Measurements from ENCODE around the gene MARF1.
A peak's percentile ranks its signal among the peaks of the same experiment; 100 is the strongest.

The MARF1 gene

GRCh38 chr16:15592324-15592723, 50.6 kb downstream of the MARF1 start:
- no peak for DNase-seq
- no peak for TF ChIP-seq CTCF (IDR thresholded peaks at IDR 0.05)
- no peaks in the 10 kb centered on the region for H3K27me3 ChIP-seq
- no peak overlapping the region for H3K27ac ChIP-seq
- intact Hi-C loops (cut with DNase I; ENCODE audit: low total_unique reads) = no loop called here
- H3K36me3 ChIP-seq = peaks cover 20 to 83% (median 39%) of the 10 kb centered on the region in 3 donors
- H3K4me3 ChIP-seq = no peak overlapping the region
- H3K4me1 ChIP-seq = peaks cover 0 to 20% (median 9%) of the 10 kb centered on the region in 4 donors
- H3K9me3 ChIP-seq = no peaks in the 10 kb centered on the region

- Histone ChIP-seq H3K27me3 (no peaks in the 10 kb centered on the region), H3K4me3 (no peak overlapping the region), H3K27ac (no peak overlapping the region), H3K9me3 (peaks cover 5 to 9% (median 5%) of the 10 kb centered on the region in 3 donors), H3K4me1 (peaks cover 0 to 10% (median 7%) of the 10 kb centered on the region in 4 donors), H3K36me3 (peaks cover 35 to 83% (median 60%) of the 10 kb centered on the region in 3 donors)
- peak in 1 of 2 donors; percentile 60 for DNase-seq
- no peak for TF ChIP-seq CTCF (IDR thresholded peaks at IDR 0.05)
- intact Hi-C loops (cut with DNase I; ENCODE audit: low total_unique reads) = no loop called here
These were observed 55.7 kb downstream of the MARF1 start for GRCh38 chr16:15587152-15587825.

GRCh38 chr16:15586716-15587115, 56.2 kb downstream of the MARF1 start:
- peaks cover 41 to 85% (median 65%) of the 10 kb centered on the region in 3 donors for H3K36me3 ChIP-seq
- no peak for TF ChIP-seq CTCF (IDR thresholded peaks at IDR 0.05)
- intact Hi-C loops (cut with DNase I; ENCODE audit: low total_unique reads) = no loop called here
- DNase-seq = peak in 1 of 2 donors; percentile 63
- peaks cover 5 to 9% (median 5%) of the 10 kb centered on the region in 3 donors for H3K9me3 ChIP-seq
- peaks cover 0 to 10% (median 7%) of the 10 kb centered on the region in 4 donors for H3K4me1 ChIP-seq
- H3K27ac ChIP-seq = no peak overlapping the region
- H3K4me3 ChIP-seq = no peak overlapping the region
- no peaks in the 10 kb centered on the region for H3K27me3 ChIP-seq

GRCh38 chr16:15585956-15586355, 57.0 kb downstream of the MARF1 start:
- intact Hi-C loops (cut with DNase I; ENCODE audit: low total_unique reads) = no loop called here
- Histone ChIP-seq H3K27ac (no peak overlapping the region), H3K4me3 (no peak overlapping the region), H3K27me3 (no peaks in the 10 kb centered on the region), H3K4me1 (peaks cover 0 to 8% (median 6%) of the 10 kb centered on the region in 4 donors), H3K36me3 (peaks cover 48 to 91% (median 72%) of the 10 kb centered on the region in 3 donors), H3K9me3 (peaks cover 5 to 9% (median 5%) of the 10 kb centered on the region in 3 donors)
- no peak for TF ChIP-seq CTCF (IDR thresholded peaks at IDR 0.05)
- DNase-seq = no peak

GRCh38 chr16:15583526-15583925, 59.4 kb downstream of the MARF1 start:
- no peak for DNase-seq

More at GRCh38 chr16:15583526-15583925, 59.4 kb downstream of the MARF1 start:
- Histone ChIP-seq H3K36me3 (peaks cover 48 to 79% (median 69%) of the 10 kb centered on the region in 3 donors), H3K27me3 (no peaks in the 10 kb centered on the region), H3K4me1 (no peaks in the 10 kb centered on the region), H3K4me3 (no peak overlapping the region), H3K9me3 (peaks cover 5 to 9% (median 5%) of the 10 kb centered on the region in 3 donors), H3K27ac (no peak overlapping the region)
- TF ChIP-seq CTCF (IDR thresholded peaks at IDR 0.05) = no peak
- intact Hi-C loops (cut with DNase I; ENCODE audit: low total_unique reads) = no loop called here

All from tibial artery (tissue), 4 donors.